HEK293 (cell line): Measurements from ENCODE around the gene DUT.

Experiments
- CTCF ChIA-PET: fragments of 350-600 bp; formaldehyde crosslinking; extraction: SDS; loops from one replicate; lab custom pipeline; 2021; ENCODE audit warnings: antibody characterized with exemption; lab: Yijun Ruan, JAX
- POLR2A ChIA-PET: fragments of 300-600 bp; formaldehyde crosslinking; extraction: SDS; loops from one replicate; lab custom pipeline; 2020; ENCODE audit warnings: antibody characterized with exemption, inconsistent platforms; lab: Yijun Ruan, JAX
- H3K27ac ChIP-seq: fragments of 200-500 bp; sonication (Bioruptor generic); 2 replicates; pipeline ENCODE4 v1.5.1; 2014; ENCODE audit warnings: low read depth, low read length, control low read depth, inconsistent platforms; ENCODE audit errors: extremely low read depth
- H3K36me3 ChIP-seq, 2 experiments: fragments of 200-500 bp in 1 of 2; sonication (Bioruptor generic) in 1 of 2; 1 replicate in 1 of 2; 2 replicates in 1 of 2; pipeline ENCODE4 v1.5.1; 2014 to 2017; ENCODE audit warnings: inconsistent platforms in 2 of 2, low read length in 2 of 2; ENCODE audit not compliant: control insufficient read depth in 2 of 2, insufficient read depth in 1 of 2
- H3K4me1 ChIP-seq: fragments of 200-500 bp; sonication (Bioruptor generic); 2 replicates; pipeline ENCODE4 v1.5.1; 2014; ENCODE audit warnings: mild to moderate bottlenecking, low read length, inconsistent platforms; ENCODE audit not compliant: control insufficient read depth, insufficient read depth
- H3K4me3 ChIP-seq: 2 replicates; pipeline ENCODE4 v1.5.1; 2011; ENCODE audit warnings: low read depth, mild to moderate bottlenecking, control low read depth, low read length, moderate library complexity
- H3K9me3 ChIP-seq: fragments of 200-500 bp; sonication (Bioruptor generic); 2 replicates; pipeline ENCODE4 v1.5.1; 2014; ENCODE audit warnings: low read depth, low read length, inconsistent platforms; ENCODE audit not compliant: control insufficient read depth, insufficient read depth
- SALL2 ChIP-seq: fragments of 450-650 bp; formaldehyde crosslinking; IDR thresholded peaks from 2 replicates; pipeline ENCODE4 v1.5.0; 2017; ENCODE audit warnings: missing biosample characterization, mild to moderate bottlenecking, missing genetic modification characterization, borderline replicate concordance
- SP7 ChIP-seq: fragments of 450-650 bp; formaldehyde crosslinking; IDR thresholded peaks from 2 replicates; pipeline ENCODE4 v1.5.1; 2016; ENCODE audit warnings: missing biosample characterization, missing genetic modification characterization
- ZBTB21 ChIP-seq: fragments of 450-650 bp; formaldehyde crosslinking; IDR thresholded peaks from 2 replicates; pipeline ENCODE4 v1.5.1; 2017; ENCODE audit warnings: missing biosample characterization, missing genetic modification characterization
- ZNF114 ChIP-seq: fragments of 450-650 bp; formaldehyde crosslinking; IDR thresholded peaks from 2 replicates; pipeline ENCODE4 v1.5.0; 2017; ENCODE audit warnings: missing biosample characterization, missing genetic modification characterization
- ZNF140 ChIP-seq: fragments of 450-650 bp; formaldehyde crosslinking; IDR thresholded peaks from 2 replicates; pipeline ENCODE4 v1.5.1; 2016; ENCODE audit warnings: missing biosample characterization, missing genetic modification characterization
- ZNF146 ChIP-seq: fragments of 450-650 bp; formaldehyde crosslinking; IDR thresholded peaks from 2 replicates; pipeline ENCODE4 v1.5.1; 2016; ENCODE audit warnings: missing biosample characterization, missing genetic modification characterization
- ZNF202 ChIP-seq: fragments of 450-650 bp; formaldehyde crosslinking; IDR thresholded peaks from 2 replicates; pipeline ENCODE4 v1.5.1; 2016; ENCODE audit warnings: missing biosample characterization, missing genetic modification characterization, borderline replicate concordance
- ZNF302 ChIP-seq: fragments of 450-650 bp; formaldehyde crosslinking; IDR thresholded peaks from 2 replicates; pipeline ENCODE4 v1.5.1; 2016; ENCODE audit warnings: missing biosample characterization, missing genetic modification characterization, low read depth
- ZNF404 ChIP-seq: fragments of 450-650 bp; formaldehyde crosslinking; IDR thresholded peaks from 2 replicates; pipeline ENCODE4 v1.5.1; 2017; ENCODE audit warnings: missing biosample characterization, missing genetic modification characterization
- ZNF416 ChIP-seq: fragments of 450-650 bp; formaldehyde crosslinking; IDR thresholded peaks from 2 replicates; pipeline ENCODE4 v1.5.1; 2016; ENCODE audit warnings: missing biosample characterization, missing genetic modification characterization
- ZNF514 ChIP-seq: fragments of 450-650 bp; formaldehyde crosslinking; IDR thresholded peaks from 2 replicates; pipeline ENCODE4 v1.5.1; 2016; ENCODE audit warnings: missing biosample characterization, missing genetic modification characterization
- ZNF560 ChIP-seq: fragments of 450-650 bp; formaldehyde crosslinking; IDR thresholded peaks from 2 replicates; pipeline ENCODE4 v1.5.1; 2017; ENCODE audit warnings: missing biosample characterization, missing genetic modification characterization, borderline replicate concordance
- ZNF585B ChIP-seq: fragments of 450-650 bp; formaldehyde crosslinking; IDR thresholded peaks from 2 replicates; pipeline ENCODE4 v1.5.1; 2016; ENCODE audit warnings: missing biosample characterization, missing genetic modification characterization
- ZNF610 ChIP-seq: fragments of 450-650 bp; formaldehyde crosslinking; IDR thresholded peaks from 2 replicates; pipeline ENCODE4 v1.5.1; 2016; ENCODE audit warnings: missing biosample characterization, missing genetic modification characterization, borderline replicate concordance
- ZNF701 ChIP-seq: fragments of 450-650 bp; formaldehyde crosslinking; IDR thresholded peaks from 2 replicates; pipeline ENCODE4 v1.5.1; 2016; ENCODE audit warnings: missing biosample characterization, missing genetic modification characterization
- ZNF747 ChIP-seq: fragments of 450-650 bp; formaldehyde crosslinking; IDR thresholded peaks from 2 replicates; pipeline ENCODE4 v1.5.1; 2016; ENCODE audit warnings: missing biosample characterization, missing genetic modification characterization
- ZXDB ChIP-seq: fragments of 450-650 bp; formaldehyde crosslinking; IDR thresholded peaks from 2 replicates; pipeline ENCODE4 v1.5.1; 2016; ENCODE audit warnings: missing biosample characterization, missing genetic modification characterization
- TF ChIP-seq, protein P1 (sequence below): fragments of 450-650 bp; formaldehyde crosslinking; conservative IDR thresholded peaks from 2 replicates; pipeline ENCODE4 v1.5.1; 2016; ENCODE audit warnings: low read depth, missing biosample characterization, missing genetic modification characterization

DUT gene

DNA sequence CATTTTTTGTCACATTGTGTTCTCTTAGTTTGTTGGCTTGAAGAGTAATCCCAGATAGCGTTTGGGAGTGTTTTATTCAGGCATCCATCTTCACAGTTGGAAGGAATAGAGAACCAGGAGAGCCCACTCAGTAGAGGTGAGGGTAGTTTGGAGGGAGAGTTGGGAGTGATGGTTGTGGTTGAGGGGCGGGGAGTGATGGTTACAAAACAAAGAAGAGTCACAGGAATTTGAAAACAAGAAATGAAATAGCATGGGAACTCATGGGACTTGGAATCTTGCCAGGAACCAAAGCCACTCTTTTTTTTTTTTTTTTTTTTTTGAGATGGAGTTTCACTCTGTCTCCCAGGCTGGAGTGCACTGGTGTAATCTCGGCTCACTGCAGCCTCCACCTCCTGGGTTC, 36.3 kb downstream of the DUT start:
- H3K36me3 ChIP-seq: no peaks in the 10 kb centered on the region
- H3K4me3 ChIP-seq: no peak overlapping the region
- H3K9me3 ChIP-seq: no peaks in the 10 kb centered on the region
- H3K27ac ChIP-seq: no peak overlapping the region
- H3K4me1 ChIP-seq: no peaks in the 10 kb centered on the region
- ChIA-PET CTCF (no interaction called here), POLR2A (no interaction called here)
- TF ChIP-seq ZBTB21 (tag by site-specific recombination): no peak
- TF ChIP-seq ZNF610 (tag by site-specific recombination): no peak
- no peak for TF ChIP-seq ZNF114 (tag by site-specific recombination)
- TF ChIP-seq ZNF404 (tag by site-specific recombination): no peak

- CTCF ChIA-PET: interaction anchor here (0.7 to 1.6 kb wide), 3 partner anchors 12 to 486 kb away, joined by 3 to 6 read pairs (median 3); no protein-coding TSS in a partner anchor
- Histone ChIP-seq H3K36me3 (no peaks in the 10 kb centered on the region), H3K4me3 (no peak overlapping the region), H3K9me3 (no peaks in the 10 kb centered on the region), H3K27ac (no peak overlapping the region), H3K4me1 (no peaks in the 10 kb centered on the region)
- POLR2A ChIA-PET: no interaction called here
- TF ChIP-seq ZNF416: no peak
- no peak for TF ChIP-seq ZNF146 (tag by site-specific recombination)
- no peak for TF ChIP-seq ZNF701
- TF ChIP-seq ZNF140 (tag by site-specific recombination): no peak
- TF ChIP-seq SALL2 (tag by site-specific recombination): no peak
- TF ChIP-seq SP7 (tag by site-specific recombination): peak; percentile 19; the same call in 1 of the 2 replicates
These were observed 39.2 kb downstream of the DUT start for GRCh38 chr15:48370460-48370859.

GRCh38 chr15:48371550-48371949, 40.3 kb downstream of the DUT start:
- Histone ChIP-seq H3K4me3 (no peak overlapping the region), H3K36me3 (no peaks in the 10 kb centered on the region), H3K4me1 (no peaks in the 10 kb centered on the region), H3K9me3 (no peaks in the 10 kb centered on the region), H3K27ac (no peak overlapping the region)
- ChIA-PET POLR2A (no interaction called here), CTCF (interaction anchor here (1.6 kb wide), 1 partner anchor 13 kb away, joined by 6 read pairs; no protein-coding TSS in a partner anchor)
- TF ChIP-seq, protein P1, sequence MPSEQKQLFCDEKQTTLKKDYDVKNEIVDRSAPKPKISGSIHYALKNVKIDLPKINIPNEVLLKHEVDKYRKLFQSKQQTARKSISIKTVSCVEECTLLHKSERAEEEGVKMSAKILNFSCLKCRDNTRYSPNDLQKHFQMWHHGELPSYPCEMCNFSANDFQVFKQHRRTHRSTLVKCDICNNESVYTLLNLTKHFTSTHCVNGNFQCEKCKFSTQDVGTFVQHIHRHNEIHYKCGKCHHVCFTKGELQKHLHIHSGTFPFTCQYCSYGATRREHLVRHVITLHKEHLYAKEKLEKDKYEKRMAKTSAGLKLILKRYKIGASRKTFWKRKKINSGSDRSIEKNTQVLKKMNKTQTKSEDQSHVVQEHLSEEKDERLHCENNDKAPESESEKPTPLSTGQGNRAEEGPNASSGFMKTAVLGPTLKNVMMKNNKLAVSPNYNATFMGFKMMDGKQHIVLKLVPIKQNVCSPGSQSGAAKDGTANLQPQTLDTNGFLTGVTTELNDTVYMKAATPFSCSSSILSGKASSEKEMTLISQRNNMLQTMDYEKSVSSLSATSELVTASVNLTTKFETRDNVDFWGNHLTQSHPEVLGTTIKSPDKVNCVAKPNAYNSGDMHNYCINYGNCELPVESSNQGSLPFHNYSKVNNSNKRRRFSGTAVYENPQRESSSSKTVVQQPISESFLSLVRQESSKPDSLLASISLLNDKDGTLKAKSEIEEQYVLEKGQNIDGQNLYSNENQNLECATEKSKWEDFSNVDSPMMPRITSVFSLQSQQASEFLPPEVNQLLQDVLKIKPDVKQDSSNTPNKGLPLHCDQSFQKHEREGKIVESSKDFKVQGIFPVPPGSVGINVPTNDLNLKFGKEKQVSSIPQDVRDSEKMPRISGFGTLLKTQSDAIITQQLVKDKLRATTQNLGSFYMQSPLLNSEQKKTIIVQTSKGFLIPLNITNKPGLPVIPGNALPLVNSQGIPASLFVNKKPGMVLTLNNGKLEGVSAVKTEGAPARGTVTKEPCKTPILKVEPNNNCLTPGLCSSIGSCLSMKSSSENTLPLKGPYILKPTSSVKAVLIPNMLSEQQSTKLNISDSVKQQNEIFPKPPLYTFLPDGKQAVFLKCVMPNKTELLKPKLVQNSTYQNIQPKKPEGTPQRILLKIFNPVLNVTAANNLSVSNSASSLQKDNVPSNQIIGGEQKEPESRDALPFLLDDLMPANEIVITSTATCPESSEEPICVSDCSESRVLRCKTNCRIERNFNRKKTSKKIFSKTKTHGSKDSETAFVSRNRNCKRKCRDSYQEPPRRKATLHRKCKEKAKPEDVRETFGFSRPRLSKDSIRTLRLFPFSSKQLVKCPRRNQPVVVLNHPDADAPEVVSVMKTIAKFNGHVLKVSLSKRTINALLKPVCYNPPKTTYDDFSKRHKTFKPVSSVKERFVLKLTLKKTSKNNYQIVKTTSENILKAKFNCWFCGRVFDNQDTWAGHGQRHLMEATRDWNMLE (tag by site-specific recombination): no peak
- TF ChIP-seq ZXDB (tag by site-specific recombination) (no peak), ZNF747 (no peak), ZNF514 (no peak), ZNF202 (tag by site-specific recombination) (no peak), ZNF302 (tag by site-specific recombination) (no peak), ZNF560 (tag by site-specific recombination) (no peak), ZNF585B (tag by site-specific recombination) (no peak)
